Endothelial cell of umbilical vein (primary cell): ENCODE data around the gene MC1R. TPM values are rescaled to one million over a fixed set of nuclear protein-coding genes. Genes with fewer than 3 reads are reported as not detected.

Experiments used
- BruUV-seq: library from RNA; stranded (reverse); fragments of 400-500 nt; replicated peaks from 2 replicates; lab custom pipeline; 2021; lab: Mats Ljungman, UMichigan
- CTCF ChIA-PET: fragments of 300-600, 350-600 bp; sonication (Branson Sonifier 250); formaldehyde crosslinking; loops from one replicate; lab custom pipeline; 2021; ENCODE audit warnings: antibody characterized with exemption, inconsistent platforms; lab: Charles Lee
- POLR2A ChIA-PET: fragments of 300-600, 350-600 bp; sonication (Branson Sonifier 250); formaldehyde crosslinking; loops from one replicate; lab custom pipeline; 2021; ENCODE audit warnings: antibody characterized with exemption, inconsistent platforms; lab: Charles Lee
- DNase-seq: peaks from one replicate; pipeline ENCODE4 v3.0.0-alpha.2; 2011; ENCODE audit warnings: low read depth, low spot score
- FAIRE-seq: peaks from 2 replicates; lab custom pipeline; 2011; peaks lifted over from hg19 to GRCh38; lab: Jason Lieb, UNC
- H2AFZ ChIP-seq: 2 replicates; pipeline ENCODE4 v1.6.0; 2012; ENCODE audit warnings: low read depth, low read length, control low read depth, inconsistent platforms
- H3K27ac ChIP-seq: 2 replicates; pipeline ENCODE4 v1.5.1; 2011; ENCODE audit warnings: low read depth, mild to moderate bottlenecking, control low read depth, low read length, moderate library complexity; ENCODE audit not compliant: insufficient read depth
- H3K27me3 ChIP-seq, 2 experiments: 2 replicates each; pipeline versions ENCODE4 v1.6.0 to v1.6.1; 2011; ENCODE audit warnings: low read length in 2 of 2, mixed read lengths in 1 of 2; ENCODE audit not compliant: control insufficient read depth in 2 of 2, insufficient read depth in 2 of 2
- H3K36me3 ChIP-seq, 2 experiments: 2 replicates in 1 of 2; 3 replicates in 1 of 2; pipeline ENCODE4 v1.5.1; 2011; ENCODE audit warnings: low read length in 2 of 2, mild to moderate bottlenecking in 1 of 2, moderate library complexity in 1 of 2; ENCODE audit not compliant: control insufficient read depth in 2 of 2, insufficient read depth in 2 of 2; ENCODE audit errors: extremely low read depth in 1 of 2
- H3K4me1 ChIP-seq: 3 replicates; pipeline ENCODE4 v1.5.1; 2011; ENCODE audit warnings: mild to moderate bottlenecking, low read length; ENCODE audit not compliant: control insufficient read depth, insufficient read depth; ENCODE audit errors: extremely low read depth
- H3K4me2 ChIP-seq: 2 replicates; pipeline ENCODE4 v1.6.1; 2011; ENCODE audit warnings: low read length, control low read depth, mixed read lengths; ENCODE audit not compliant: insufficient read depth
- H3K4me3 ChIP-seq, 3 experiments: fragments of 200-600 bp in 1 of 3; sonication (generic), shearing (Covaris generic) in 1 of 3; replicated peaks in 1 of 3; 2 replicates each; pipeline ENCODE4 v1.5.1; 2011 to 2016; ENCODE audit warnings: control low read depth in 3 of 3, low read length in 3 of 3, mild to moderate bottlenecking in 2 of 3, inconsistent platforms in 1 of 3, low read depth in 1 of 3, moderate library complexity in 1 of 3; ENCODE audit not compliant: insufficient read depth in 1 of 3
- H3K79me2 ChIP-seq: 2 replicates; pipeline ENCODE4 v1.6.0; 2012; ENCODE audit warnings: low read length, inconsistent platforms; ENCODE audit not compliant: control insufficient read depth, insufficient read depth
- H3K9ac ChIP-seq: replicated peaks from 2 replicates; pipeline ENCODE3; 2011; ENCODE audit warnings: low read length, control low read depth; ENCODE audit not compliant: insufficient read depth; ENCODE audit errors: extremely low read depth
- H3K9me1 ChIP-seq: replicated peaks from 3 replicates; pipeline ENCODE4 v1.6.0; 2011; ENCODE audit warnings: mild to moderate bottlenecking, low read length; ENCODE audit not compliant: control insufficient read depth, insufficient read depth; ENCODE audit errors: extremely low read depth
- H3K9me3 ChIP-seq: replicated peaks from 2 replicates; pipeline ENCODE4 v1.5.1; 2012; ENCODE audit warnings: low read length, inconsistent platforms; ENCODE audit not compliant: control insufficient read depth, insufficient read depth
- H4K20me1 ChIP-seq: replicated peaks from 2 replicates; pipeline ENCODE3; 2011; ENCODE audit warnings: mild to moderate bottlenecking, low read length; ENCODE audit not compliant: control insufficient read depth, insufficient read depth; ENCODE audit errors: extremely low read depth
- EZH2 ChIP-seq: IDR thresholded peaks from 2 replicates; pipeline ENCODE4 v1.6.1; 2012; ENCODE audit warnings: borderline replicate concordance, low read depth, mild to moderate bottlenecking, moderate library complexity, low read length, inconsistent platforms; ENCODE audit not compliant: severe bottlenecking
- FOS ChIP-seq: IDR thresholded peaks from 2 replicates; pipeline ENCODE4 v1.6.1; 2011; ENCODE audit warnings: mild to moderate bottlenecking, low read length, moderate library complexity, borderline replicate concordance; ENCODE audit not compliant: insufficient read depth
- GATA2 ChIP-seq: IDR thresholded peaks from 2 replicates; pipeline ENCODE4 v1.7.0; 2011; ENCODE audit warnings: low read depth, mild to moderate bottlenecking, moderate library complexity, mixed read lengths, low read length; ENCODE audit not compliant: insufficient read length, insufficient read depth
- JUN ChIP-seq: IDR thresholded peaks from 2 replicates; pipeline ENCODE4 v1.6.1; 2011; ENCODE audit warnings: borderline replicate concordance, low read depth; ENCODE audit not compliant: insufficient read length, insufficient read depth
- POLR2A ChIP-seq: IDR thresholded peaks from 2 replicates; pipeline ENCODE4 v1.6.1; 2012; ENCODE audit warnings: low read depth, mild to moderate bottlenecking, control low read depth, low read length
- POLR2AphosphoS5 ChIP-seq: IDR thresholded peaks from 2 replicates; pipeline ENCODE4 v1.6.1; 2012; ENCODE audit warnings: low read depth, mild to moderate bottlenecking, control low read depth, low read length, moderate library complexity; ENCODE audit not compliant: insufficient read depth
- dilution Hi-C: fragments of 300-500 bp; cut with MboI; formaldehyde crosslinking; loops from one replicate; pipeline ENCODE4 v1.15.0; 2019; ENCODE audit warnings: low sequenced_read_pairs; ENCODE audit not compliant: extremely low pct_ligation_motif_present
- intact Hi-C: fragments of 100-400 bp; cut with micrococcal nuclease; formaldehyde crosslinking; loops from one replicate; pipeline ENCODE4 v1.10.0; 2022
- polyA plus RNA-seq, 4 experiments: library from polyadenylated mRNA; depleted of rRNA in 3 of 4; stranded (reverse) in 3 of 4; unstranded in 1 of 4; fragments of >200 nt; gene quantifications; 2 replicates each; pipeline versions ENCODE4 v1.2.1 to v1.2.3, GENCODE V29; 2011 to 2012; ENCODE audit warnings: missing spikeins in 1 of 4
- total RNA-seq: library from RNA; stranded (reverse); gene quantifications from 2 replicates; pipeline ENCODE4 v1.2.3, GENCODE V29; 2021

MC1R gene
- total and polyA plus RNA-seq, 2 donors (not counting 3 experiments of a cell fraction or from before 2014, with no cell fraction given): 4.0 to 4.9 TPM

DNA sequence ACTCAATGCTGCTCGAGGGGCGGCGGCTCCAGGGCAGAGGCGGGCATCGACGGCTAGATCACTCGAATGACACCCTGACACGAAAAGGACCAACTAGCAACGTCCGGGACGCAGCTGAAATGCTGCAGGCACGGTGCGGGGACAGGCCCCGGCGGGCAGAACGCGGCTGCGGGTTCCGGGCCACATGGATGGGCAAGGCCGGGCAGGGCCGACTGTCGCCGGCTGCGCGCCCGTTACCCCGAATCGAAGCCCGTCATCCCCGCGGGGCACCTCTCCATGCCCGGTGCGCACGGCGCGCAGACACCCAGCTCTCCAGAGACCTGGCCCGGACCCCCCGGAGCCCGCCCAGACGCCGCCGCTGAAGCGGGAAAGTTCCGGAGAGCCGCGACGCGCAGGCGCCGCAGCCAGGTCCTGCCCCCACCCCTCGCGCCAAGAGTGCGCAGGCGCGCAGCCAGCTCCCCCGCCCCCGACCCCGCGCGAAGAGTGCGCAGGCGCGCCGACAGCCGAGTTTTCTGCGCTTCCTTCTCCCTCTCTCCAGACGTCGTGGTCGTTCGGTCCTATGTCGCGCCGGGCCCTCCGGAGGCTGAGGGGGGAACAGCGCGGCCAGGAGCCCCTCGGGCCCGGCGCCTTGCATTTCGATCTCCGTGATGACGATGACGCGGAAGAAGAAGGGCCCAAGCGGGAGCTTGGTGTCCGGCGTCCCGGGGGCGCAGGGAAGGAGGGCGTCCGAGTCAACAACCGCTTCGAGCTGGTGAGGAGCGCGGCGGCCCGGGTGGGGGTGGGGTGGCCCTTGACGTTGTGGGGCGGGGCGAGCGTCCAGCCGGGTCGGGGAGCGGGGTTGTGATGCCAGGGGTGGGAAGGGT lies 45.3 kb upstream of the MC1R start, which contains the start of gene TCF25:
Gene TCF25 (plus strand): TSS at position 484 of the 863 bp plus-strand sequence. CDS start 76 bp downstream, at position 560.
- Histone ChIP-seq H3K27me3 (no peaks in the 10 kb centered on the region), H3K9ac (peak within 1 kb of the TSS; percentile 100), H2AFZ (peak within 1 kb of the TSS; percentile 69), H3K4me2 (peak within 1 kb of the TSS; percentile 84), H3K36me3 (peaks cover 0 to 9% of the 10 kb centered on the region in 2 experiments), H3K27ac (peak within 1 kb of the TSS; percentile 99), H3K79me2 (peaks cover 33% of the 10 kb centered on the region), H3K4me3 (peak within 1 kb of the TSS; percentile 76 to 86 (median 85)), H3K9me3 (no peaks in the 10 kb centered on the region), H3K4me1 (peaks cover 8% of the 10 kb centered on the region), H4K20me1 (peaks cover 13% of the 10 kb centered on the region), H3K9me1 (no peaks in the 10 kb centered on the region)
- intact Hi-C loops: loop anchor here (1.0 kb wide), 3 partner anchors 9 to 173 kb away; no protein-coding TSS in a partner anchor
- peak; percentile 74 for FAIRE-seq
- TSS peak; percentile 79 for BruUV-seq
- ChIA-PET CTCF (interaction anchor here (0.6 to 2.2 kb wide), 8 partner anchors 10 to 250 kb away, joined by 3 to 20 read pairs (median 5); no protein-coding TSS in a partner anchor), POLR2A (interaction anchor here (0.6 to 2.2 kb wide), 8 partner anchors 9 to 112 kb away, joined by 3 to 8 read pairs (median 4); partner anchors contain the start of gene TUBB3)
- TF ChIP-seq POLR2AphosphoS5: peak; percentile 84
- no peak for TF ChIP-seq JUN
- TF ChIP-seq POLR2A: peak; percentile 91
- no peak for TF ChIP-seq FOS
- no peak for TF ChIP-seq EZH2
- TF ChIP-seq GATA2: no peak
- dilution Hi-C loops: no loop called here
- peak; percentile 92 for DNase-seq
